ENCODE measurements around the gene FKBP11.
"Not testable (repeated sequence)": the region's sequence is repeated elsewhere in the genome, so short reads cannot be mapped to it uniquely, and the experiment has no call there.

Gene FKBP11

GRCh38 chr12:48923117-48923516 lies 2.2 kb downstream of the FKBP11 start:
- no peak overlapping the region for H3K4me3 ChIP-seq (ENCODE audit: low read depth, low read length)
- in situ Hi-C loops (cut with HindIII; ENCODE audit: low sequenced_read_pairs): no loop called here
- DNase-seq (ENCODE audit: low read depth): no peak
- no peak for TF ChIP-seq CTCF (IDR thresholded peaks at IDR 0.05; ENCODE audit: low read depth, low read length, missing control alignments)

GRCh38 chr12:48917857-48918537 lies 7.3 kb downstream of the FKBP11 start:
- no peak for DNase-seq (ENCODE audit: low read depth)
- H3K4me3 ChIP-seq (ENCODE audit: low read depth, low read length): no peak overlapping the region
- no peak for TF ChIP-seq CTCF (IDR thresholded peaks at IDR 0.05; ENCODE audit: low read depth, low read length, missing control alignments)
- in situ Hi-C loops (cut with HindIII; ENCODE audit: low sequenced_read_pairs): no loop called here

GRCh38 chr12:48910196-48910595 lies 15.1 kb downstream of the FKBP11 start:
- in situ Hi-C loops (cut with HindIII; ENCODE audit: low sequenced_read_pairs): no loop called here
- TF ChIP-seq CTCF (IDR thresholded peaks at IDR 0.05; ENCODE audit: low read depth, low read length, missing control alignments): no peak
- no peak for DNase-seq (ENCODE audit: low read depth)
- H3K4me3 ChIP-seq (ENCODE audit: low read depth, low read length): no peak overlapping the region

- in situ Hi-C loops (cut with HindIII; ENCODE audit: low sequenced_read_pairs); H3K4me3 ChIP-seq (ENCODE audit: low read depth, low read length); DNase-seq (ENCODE audit: low read depth): not testable (repeated sequence)
These were observed 15.6 kb downstream of the FKBP11 start for GRCh38 chr12:48909698-48910097.

- H3K4me3 ChIP-seq (ENCODE audit: low read depth, low read length): no peak overlapping the region
- DNase-seq (ENCODE audit: low read depth): no peak
- in situ Hi-C loops (cut with HindIII; ENCODE audit: low sequenced_read_pairs): no loop called here
- TF ChIP-seq CTCF (IDR thresholded peaks at IDR 0.05; ENCODE audit: low read depth, low read length, missing control alignments): no peak
These were observed 18.0 kb downstream of the FKBP11 start for GRCh38 chr12:48907245-48907644.

- peak; percentile 63 for DNase-seq (ENCODE audit: low read depth)
- H3K4me3 ChIP-seq (ENCODE audit: low read depth, low read length): peak overlapping the region; percentile 46
- in situ Hi-C loops (cut with HindIII; ENCODE audit: low sequenced_read_pairs): no loop called here
- peak; percentile 77 for TF ChIP-seq CTCF (IDR thresholded peaks at IDR 0.05; ENCODE audit: low read depth, low read length, missing control alignments)
These were observed 21.3 kb downstream of the FKBP11 start for GRCh38 chr12:48903982-48904411.

- in situ Hi-C loops (cut with HindIII; ENCODE audit: low sequenced_read_pairs): no loop called here
- TF ChIP-seq CTCF (IDR thresholded peaks at IDR 0.05; ENCODE audit: low read depth, low read length, missing control alignments): no peak
- H3K4me3 ChIP-seq (ENCODE audit: low read depth, low read length): no peak overlapping the region
- no peak for DNase-seq (ENCODE audit: low read depth)
These were observed 21.8 kb downstream of the FKBP11 start for GRCh38 chr12:48903363-48903981.

Measured in astrocyte of the cerebellum (primary cell).